ENCODE data around the gene PDE7B. TPM values are rescaled to one million over a fixed set of nuclear protein-coding genes. Genes with fewer than 3 reads are reported as not detected.

PDE7B gene
- total RNA-seq, 4 donors from 2014 or later: 2.9 to 23.6 (median 5.2) TPM

GRCh38 chr6:135935941-135936601, 84.6 kb downstream of the PDE7B start:
- peaks cover 0 to 13% (median 0%) of the 10 kb centered on the region in 3 donors for H3K4me1 ChIP-seq
- no peaks in the 10 kb centered on the region for H3K9me3 ChIP-seq
- ATAC-seq: no peak
- H3K36me3 ChIP-seq: no peaks in the 10 kb centered on the region
- no peak overlapping the region for H3K4me3 ChIP-seq
- no peaks in the 10 kb centered on the region for H3K27me3 ChIP-seq
- WGBS, 2 donors (ENCODE audit: low coverage in 1 of 2): 61 to 77% methylated on average over 2 to 7 of the region's 8 CpGs
- H3K27ac ChIP-seq: no peak overlapping the region
- TF ChIP-seq EP300 (IDR thresholded peaks at IDR 0.05): no peak
- TF ChIP-seq POLR2AphosphoS5 (IDR thresholded peaks at IDR 0.05): no peak
- no peak for TF ChIP-seq POLR2A (IDR thresholded peaks at IDR 0.05)
- no peak for TF ChIP-seq CTCF (IDR thresholded peaks at IDR 0.05)

GRCh38 chr6:135936606-135937005, 85.1 kb downstream of the PDE7B start:
- H3K9me3 ChIP-seq: no peaks in the 10 kb centered on the region
- WGBS, 2 donors (ENCODE audit: low coverage in 1 of 2): 17% methylated on average over 1 of the region's 1 CpG; no CpG with 5 or more reads in 1 of the 2 donors
- H3K27ac ChIP-seq: no peak overlapping the region
- no peak overlapping the region for H3K4me3 ChIP-seq
- ATAC-seq: no peak
- no peak for TF ChIP-seq CTCF (IDR thresholded peaks at IDR 0.05)
- TF ChIP-seq POLR2AphosphoS5 (IDR thresholded peaks at IDR 0.05): peak; percentile 41
- H3K36me3 ChIP-seq: no peaks in the 10 kb centered on the region
- H3K4me1 ChIP-seq: peaks cover 0 to 13% (median 0%) of the 10 kb centered on the region in 3 donors
- no peaks in the 10 kb centered on the region for H3K27me3 ChIP-seq

- TF ChIP-seq EP300 (IDR thresholded peaks at IDR 0.05) (no peak), POLR2AphosphoS5 (IDR thresholded peaks at IDR 0.05) (no peak), POLR2A (IDR thresholded peaks at IDR 0.05) (no peak), CTCF (IDR thresholded peaks at IDR 0.05) (no peak)
- H3K27me3 ChIP-seq: no peaks in the 10 kb centered on the region
- no peaks in the 10 kb centered on the region for H3K36me3 ChIP-seq
- peaks cover 0 to 13% (median 0%) of the 10 kb centered on the region in 3 donors for H3K4me1 ChIP-seq
- no peak overlapping the region for H3K4me3 ChIP-seq
- no peaks in the 10 kb centered on the region for H3K9me3 ChIP-seq
- no peak overlapping the region for H3K27ac ChIP-seq
- ATAC-seq: no peak
- WGBS, 2 donors (ENCODE audit: low coverage in 1 of 2): 89 to 95% methylated on average over 6 of the region's 6 CpGs
Observed at GRCh38 chr6:135937106-135937505, 85.6 kb downstream of the PDE7B start.

GRCh38 chr6:135938576-135939207, 87.2 kb downstream of the PDE7B start:
- Histone ChIP-seq H3K36me3 (no peaks in the 10 kb centered on the region), H3K4me3 (peak overlapping the region; percentile 15 to 23), H3K4me1 (peaks cover 0 to 13% (median 0%) of the 10 kb centered on the region in 3 donors), H3K9me3 (no peaks in the 10 kb centered on the region), H3K27me3 (no peaks in the 10 kb centered on the region), H3K27ac (peak overlapping the region; percentile 12 to 69 (median 48))
- WGBS, 2 donors (ENCODE audit: low coverage in 1 of 2): 42 to 44% methylated on average over 3 to 9 of the region's 9 CpGs
- peak in 3 of 4 experiments; percentile 20 to 54 (median 37) for TF ChIP-seq CTCF (IDR thresholded peaks at IDR 0.05)
- TF ChIP-seq EP300 (IDR thresholded peaks at IDR 0.05): no peak
- ATAC-seq: peak; percentile 70

- H3K9me3 ChIP-seq: no peaks in the 10 kb centered on the region
- TF ChIP-seq POLR2A (IDR thresholded peaks at IDR 0.05): no peak
- peak overlapping the region; percentile 15 to 23 for H3K4me3 ChIP-seq
- H3K36me3 ChIP-seq: no peaks in the 10 kb centered on the region
- no peak for ATAC-seq
- H3K27me3 ChIP-seq: no peaks in the 10 kb centered on the region
- peak overlapping the region; percentile 12 to 69 (median 48) for H3K27ac ChIP-seq
- H3K4me1 ChIP-seq: peaks cover 0 to 13% (median 0%) of the 10 kb centered on the region in 3 donors
- 30 to 63% methylated on average over 2 to 7 of the region's 7 CpGs for WGBS, 2 donors (ENCODE audit: low coverage in 1 of 2)
Observed at GRCh38 chr6:135939208-135939591, 87.7 kb downstream of the PDE7B start.
